NCI-H82 treated with DMSO at 0.1 percent for 48 hours (cell line): ENCODE measurements around the gene KSR2.
"Not testable (repeated sequence)": the region's sequence is repeated elsewhere in the genome, so short reads cannot be mapped to it uniquely, and the experiment has no call there.

Source experiments
- DNase-seq: peaks from one replicate; lab custom pipeline; 2025; ENCODE audit not compliant: unreplicated experiment; lab: John Stamatoyannopoulos, UW

Gene KSR2

DNA sequence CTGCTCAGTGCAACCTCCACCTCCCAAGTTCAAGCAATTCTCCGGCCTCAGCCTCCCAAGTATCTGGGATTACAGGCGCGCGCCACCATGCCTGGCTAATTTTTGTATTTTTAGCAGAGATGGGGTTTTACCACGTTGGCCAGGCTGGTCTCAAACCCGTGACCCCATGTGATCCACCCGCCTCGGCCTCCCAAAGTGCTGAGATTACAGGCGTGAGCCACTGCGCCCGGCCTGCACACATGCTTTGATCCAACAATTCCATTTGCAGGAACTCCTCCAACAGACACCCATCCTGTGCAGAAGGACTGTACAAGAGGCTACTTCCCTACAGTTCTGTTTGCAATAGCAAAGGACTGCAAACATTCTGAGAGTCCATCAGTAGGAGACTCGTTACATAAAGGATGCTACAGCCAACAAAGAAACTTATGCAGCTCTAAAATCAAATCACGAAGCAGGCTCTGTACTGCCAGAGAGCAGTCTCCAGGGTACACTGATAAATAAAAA lies 108.0 kb downstream of the KSR2 start:
- not testable (repeated sequence) for DNase-seq

DNA sequence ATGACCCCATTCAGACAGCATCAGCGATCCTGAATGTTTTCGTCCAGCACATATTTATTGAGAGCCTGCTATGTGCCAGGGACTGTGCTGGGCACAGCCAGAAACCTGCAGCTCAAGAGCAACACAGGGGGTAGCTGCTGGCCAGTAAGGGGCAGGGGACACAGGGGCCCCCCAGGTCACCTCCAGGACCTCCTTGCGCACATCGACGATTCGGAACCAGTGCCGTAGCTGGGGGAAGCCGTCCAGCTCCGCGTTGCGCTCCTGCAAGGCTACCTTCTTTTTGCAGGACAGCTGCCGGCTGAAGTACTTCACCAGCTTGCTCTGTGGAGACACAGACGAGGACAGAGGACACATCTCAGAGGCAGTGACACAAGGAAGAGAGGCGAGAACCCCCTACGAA lies 108.7 kb downstream of the KSR2 start:
- no peak for DNase-seq

DNA sequence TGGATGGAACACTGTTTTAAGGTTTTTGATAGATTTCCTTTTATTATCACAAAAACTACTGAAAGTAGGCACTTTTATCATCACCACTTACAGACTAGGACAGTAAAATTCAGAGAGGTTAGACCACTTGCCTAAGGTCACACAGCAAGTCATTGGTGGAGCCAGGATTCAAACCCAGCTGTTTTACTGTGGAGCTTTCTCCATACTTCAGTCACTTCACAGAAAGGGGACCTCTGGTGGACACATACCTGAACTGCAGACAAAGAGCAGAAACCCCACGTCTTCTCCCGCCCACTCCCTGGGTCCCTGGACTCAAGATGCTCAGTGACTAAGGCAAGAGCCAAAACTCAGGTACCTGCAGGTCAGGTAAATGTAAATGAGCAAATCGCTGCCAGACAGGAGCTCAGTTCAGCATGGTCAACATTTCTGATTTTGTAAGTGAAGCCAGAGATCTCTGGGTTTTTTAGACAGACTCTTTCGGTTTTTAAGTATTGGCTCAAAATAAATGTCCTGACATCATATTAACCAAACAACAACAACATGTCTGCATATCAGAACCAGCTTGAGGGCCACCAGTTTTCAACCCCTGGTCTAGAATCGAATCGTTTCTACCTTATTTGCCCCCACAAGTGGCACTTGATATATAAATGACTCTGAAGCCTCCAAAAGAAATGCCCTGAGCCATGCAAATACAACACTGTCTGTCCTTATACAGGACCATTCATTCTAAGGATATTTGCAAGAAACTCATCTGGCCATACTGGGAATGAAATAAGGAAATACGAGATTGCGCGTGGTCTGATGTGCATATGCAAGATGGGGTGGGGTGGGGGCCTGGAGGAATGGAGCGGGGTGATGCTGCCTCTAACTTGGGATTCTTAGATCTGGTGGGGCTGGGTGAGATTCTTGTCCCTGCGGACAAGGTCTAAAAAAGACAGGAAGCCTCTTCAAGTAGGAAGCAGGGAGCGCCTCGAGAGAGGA lies 110.9 kb downstream of the KSR2 start:
- peak; percentile 3 for DNase-seq

DNA sequence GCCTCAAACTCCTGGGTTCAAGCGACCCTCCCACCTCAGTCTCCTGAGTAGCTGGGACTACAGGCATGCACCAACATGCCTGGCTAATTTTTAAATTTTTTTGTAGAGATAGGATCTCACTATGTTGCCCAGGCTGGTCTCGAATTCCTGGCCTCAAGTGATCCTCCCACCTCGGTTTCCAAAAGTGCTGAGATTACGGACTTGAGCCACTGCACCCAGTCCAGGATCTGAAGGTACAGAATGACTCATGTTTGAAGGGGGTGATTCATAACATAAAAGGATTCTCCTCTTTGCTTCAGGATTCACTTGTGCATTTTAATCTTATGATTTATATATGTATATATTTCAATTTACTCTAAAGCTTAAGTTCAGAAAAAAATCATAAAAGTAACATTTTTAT lies 111.7 kb downstream of the KSR2 start:
- DNase-seq: not testable (repeated sequence)

DNA sequence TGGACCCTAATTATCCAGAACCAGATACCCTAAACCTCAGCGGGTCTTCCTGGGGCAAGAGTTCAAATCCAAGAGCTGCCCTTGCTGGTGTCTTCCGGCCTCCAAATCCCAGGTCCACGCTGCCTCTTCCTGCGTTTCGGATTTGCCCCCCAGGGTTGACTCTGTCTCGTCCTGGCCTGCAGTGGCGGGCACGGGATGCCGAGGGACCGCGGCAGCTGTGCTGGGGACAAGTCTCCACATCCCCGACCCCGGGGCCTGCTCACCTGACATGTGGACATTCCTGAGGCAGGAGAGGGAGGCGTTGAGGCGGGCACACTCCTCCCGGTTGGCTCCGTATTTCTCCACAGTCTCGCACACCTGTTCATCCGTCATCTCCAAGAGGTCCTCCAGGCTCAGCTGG lies 113.6 kb downstream of the KSR2 start:
- no peak for DNase-seq

DNA sequence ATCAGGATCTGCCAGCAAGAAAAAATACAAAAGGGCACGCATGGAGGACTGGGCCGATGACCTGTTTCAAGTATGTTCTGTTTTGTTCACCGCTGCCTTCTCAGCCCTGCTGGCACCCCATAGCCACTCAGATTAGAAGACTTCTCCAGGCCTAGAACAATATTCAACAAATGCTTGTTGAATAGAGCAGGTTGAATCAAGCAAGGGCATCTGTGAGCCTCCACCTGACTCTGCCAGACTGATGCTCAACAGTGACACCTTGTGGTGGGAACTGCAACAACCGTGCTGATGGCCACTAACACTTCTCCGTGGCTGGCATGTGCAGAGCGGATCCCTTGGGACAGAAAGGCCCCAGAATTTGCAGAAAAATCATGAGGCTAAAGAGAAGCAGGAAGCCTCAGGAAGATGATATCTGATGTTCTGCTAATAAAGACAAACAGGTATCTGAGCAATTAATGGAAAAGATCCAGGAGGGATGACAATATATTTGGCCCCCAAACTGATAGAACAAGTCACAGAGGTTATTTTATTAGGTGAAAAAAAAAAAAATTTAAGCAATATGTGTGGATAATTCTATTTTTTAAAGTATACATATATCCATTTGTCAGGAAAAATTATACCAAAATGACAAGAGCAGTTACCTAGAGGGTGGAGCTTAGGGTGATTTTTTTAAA lies 114.3 kb downstream of the KSR2 start:
- no peak for DNase-seq

DNA sequence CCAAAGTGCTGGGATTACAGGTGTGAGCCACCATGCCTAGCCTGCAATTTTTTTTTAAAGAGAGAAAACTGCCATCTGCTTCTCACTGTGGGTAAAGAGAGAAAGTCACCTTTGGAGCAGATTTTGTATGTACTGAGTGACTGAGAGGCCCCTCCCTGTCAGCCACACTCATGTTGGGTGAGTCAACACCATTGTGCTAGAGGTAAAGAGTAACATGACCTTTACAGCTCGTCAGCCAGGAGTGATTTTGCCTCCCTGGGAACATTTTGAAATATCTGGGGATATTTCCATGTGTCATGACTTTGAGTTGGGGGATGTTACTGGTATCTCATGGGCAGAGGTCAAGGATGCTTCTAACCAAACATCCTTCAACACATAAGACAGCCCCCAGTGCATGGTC lies 115.2 kb downstream of the KSR2 start:
- DNase-seq: no peak

DNA sequence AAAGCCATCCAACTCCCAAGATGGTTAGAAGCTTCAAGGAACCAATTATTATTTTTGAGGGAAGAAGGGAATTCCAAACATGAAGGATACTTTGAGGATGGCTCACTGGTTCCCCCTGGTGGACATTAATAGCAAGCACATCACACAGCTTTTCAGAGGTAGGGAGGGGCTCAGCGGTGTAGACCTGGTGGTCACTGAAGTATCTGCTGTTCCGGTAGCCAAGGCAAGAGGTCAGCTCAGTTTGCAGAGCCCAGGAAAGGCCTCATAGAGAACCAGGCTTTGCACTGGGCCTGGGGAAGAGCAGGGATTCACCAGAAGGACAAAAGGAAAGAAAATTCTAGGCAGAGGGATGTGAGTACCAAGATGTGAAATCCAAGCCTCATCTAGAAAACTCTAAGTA lies 118.7 kb downstream of the KSR2 start:
- DNase-seq: no peak

DNA sequence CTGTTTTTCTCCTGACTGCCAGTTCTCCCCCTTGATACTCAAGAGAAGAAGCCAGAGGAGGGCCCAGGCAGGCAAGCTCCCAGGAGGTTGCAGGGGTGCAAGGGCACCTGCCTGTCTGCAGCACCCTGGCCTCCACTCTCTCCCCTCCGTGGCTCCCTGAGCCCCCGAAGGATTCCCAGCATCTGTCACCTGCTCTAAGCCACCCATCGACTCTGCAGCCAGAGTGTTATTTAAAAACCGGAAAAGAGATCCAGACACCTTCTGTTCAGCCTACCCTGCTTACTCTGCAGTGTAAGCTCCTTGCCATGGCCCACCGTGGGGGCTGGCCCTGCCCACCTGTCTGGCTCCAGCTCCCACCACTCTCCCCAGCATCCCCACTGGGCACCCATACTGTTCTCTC lies 121.4 kb downstream of the KSR2 start:
- no peak for DNase-seq

DNA sequence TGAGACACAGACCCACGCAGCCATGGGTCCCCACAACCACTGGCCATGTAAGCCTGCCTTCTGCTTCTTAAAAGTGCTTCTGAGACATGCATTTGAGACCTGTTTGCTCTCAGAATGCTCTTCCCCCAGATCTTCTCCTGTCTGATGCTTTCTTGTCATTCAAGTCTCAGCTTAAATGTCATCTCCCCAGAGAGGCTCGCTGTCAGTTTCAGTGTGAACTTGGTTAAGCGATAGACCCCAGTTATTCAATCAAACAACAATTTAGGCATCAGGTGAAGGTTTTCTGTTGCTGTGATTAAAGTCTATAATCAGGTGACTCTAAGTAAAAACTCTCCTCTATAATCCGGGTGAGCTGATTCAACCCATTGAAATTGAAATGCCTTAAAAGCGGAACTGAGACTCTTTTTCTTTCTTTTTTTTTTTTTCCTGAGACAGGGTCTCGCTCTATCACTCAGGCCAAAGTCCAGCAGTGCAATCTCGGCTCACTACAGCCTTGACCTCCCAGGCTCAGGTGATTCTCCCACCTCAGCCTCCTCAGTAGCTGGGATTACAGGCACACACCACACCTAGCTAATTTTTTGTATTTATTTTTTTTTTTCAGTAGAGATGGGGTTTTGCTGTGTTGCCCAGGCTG lies 123.4 kb downstream of the KSR2 start:
- no peak for DNase-seq

DNA sequence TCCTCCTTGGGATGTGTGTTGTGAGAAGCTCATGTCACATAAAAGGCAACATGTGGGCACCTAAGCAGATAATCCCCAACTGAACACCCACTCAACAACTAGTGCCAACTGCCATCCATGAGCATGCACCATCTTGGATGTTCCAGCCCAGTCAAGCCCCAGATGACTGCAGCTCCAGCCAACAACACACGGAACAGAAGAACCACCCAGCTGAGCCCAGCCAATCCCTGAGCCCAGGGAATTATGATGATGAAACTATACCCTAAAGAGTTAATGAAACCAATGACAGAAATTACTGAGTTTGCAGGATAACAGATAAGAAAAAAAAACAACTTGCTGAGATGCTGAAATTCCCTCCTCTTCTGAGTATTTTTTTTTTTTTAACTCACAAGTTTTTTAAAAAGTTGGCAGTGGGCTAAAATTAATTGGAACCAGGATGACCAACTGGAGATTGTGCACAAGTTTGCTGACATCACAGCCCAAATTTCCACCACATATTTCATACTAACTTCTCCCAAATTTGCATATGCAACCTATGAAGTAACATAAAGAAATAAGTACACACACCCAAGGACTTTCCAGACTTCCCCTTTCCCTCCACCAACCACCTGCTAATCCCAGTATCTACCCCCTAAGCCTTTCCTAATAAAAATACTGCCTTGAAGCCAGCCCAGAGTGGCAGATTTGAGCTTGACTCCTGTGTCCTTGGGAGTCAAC lies 124.5 kb downstream of the KSR2 start:
- DNase-seq: no peak

DNA sequence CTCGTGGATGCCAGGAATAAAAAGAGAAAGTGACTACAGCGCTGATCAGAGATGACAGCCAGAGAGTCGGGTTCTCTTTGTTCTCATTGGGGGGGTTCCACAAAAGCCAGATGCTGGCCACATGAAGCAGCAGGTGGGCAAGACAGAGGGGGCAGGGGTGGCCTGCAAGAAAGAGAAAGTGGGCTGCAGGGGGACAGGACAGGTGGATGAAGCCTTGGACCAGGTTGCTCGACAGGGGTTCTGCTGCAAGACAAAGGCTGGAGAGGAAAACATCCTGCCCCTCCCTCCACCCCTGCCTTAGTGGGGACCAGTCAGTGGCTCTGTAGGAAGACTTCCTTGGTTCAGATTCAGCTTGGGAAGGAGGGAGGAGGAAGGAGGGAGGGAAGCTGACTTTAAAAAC lies 126.2 kb downstream of the KSR2 start:
- DNase-seq: no peak

DNA sequence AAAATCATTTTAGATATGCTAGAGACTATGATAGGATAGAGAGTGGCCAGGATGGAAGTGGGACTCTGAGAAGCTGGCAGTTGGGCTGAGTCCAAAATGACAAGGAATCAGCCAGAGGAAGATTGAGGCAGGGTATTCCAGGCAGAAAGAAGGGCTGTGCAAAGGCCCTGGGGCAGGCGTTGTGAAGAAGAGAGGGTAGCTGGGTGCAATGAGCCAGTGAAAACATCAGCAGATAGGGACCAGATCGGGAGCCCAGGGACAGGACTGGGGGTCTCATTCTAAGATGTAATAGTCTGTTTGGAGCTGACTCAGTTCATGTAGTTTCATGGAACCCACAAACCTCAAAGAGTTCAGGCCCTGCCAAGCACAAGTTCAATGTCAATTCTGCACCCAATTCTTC lies 126.6 kb downstream of the KSR2 start:
- DNase-seq: no peak

DNA sequence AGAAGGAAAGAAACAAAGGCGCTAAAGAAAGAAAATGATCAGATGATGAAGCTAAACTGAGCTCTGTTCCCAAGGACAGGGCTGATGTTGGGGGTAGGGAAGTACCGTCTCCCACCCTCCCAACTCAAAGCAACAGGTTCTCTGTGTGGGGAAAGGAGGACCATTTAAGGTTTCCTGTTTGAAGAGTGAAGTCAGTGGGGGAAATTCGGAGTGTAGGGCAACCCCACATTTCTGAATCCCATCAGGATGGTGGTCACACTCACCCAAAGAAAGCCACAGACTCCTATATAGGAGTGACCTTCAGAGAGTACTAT lies 131.1 kb downstream of the KSR2 start:
- DNase-seq: no peak

DNA sequence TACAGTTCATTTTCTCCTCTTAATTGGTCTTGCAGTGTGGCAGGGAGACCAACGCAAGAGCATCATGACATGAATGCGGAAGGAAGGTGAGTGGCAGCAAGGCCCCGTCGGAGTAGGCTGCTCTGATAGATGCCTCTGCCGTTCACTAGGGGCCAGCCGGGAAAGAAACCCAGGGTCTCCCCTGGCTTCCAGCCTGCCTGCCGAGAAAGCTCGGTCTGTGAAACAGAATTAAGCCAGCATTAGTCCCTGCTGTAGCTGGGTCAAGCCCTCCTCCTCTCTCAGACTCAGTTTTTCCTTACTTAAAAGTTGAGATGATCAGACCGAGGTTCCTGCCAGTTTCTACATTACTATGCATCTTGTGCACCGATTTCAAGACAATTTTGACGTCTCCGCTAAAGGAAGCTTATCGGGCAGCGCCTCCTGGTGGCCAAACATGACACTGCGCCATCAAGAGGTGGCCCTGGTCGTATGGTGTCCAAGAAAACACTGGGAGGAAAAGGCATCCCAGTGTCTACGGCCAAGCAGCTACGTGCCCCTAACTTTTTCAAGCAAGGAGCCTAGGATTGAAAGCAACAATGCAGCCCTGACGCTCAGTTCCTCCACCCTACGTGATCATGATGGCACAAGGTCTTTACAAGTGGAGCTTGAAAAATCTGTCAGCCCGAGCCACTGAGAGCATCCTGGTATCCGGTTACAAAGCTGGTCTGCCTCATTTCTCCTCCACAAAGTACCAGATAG lies 131.6 kb downstream of the KSR2 start:
- DNase-seq: no peak

DNA sequence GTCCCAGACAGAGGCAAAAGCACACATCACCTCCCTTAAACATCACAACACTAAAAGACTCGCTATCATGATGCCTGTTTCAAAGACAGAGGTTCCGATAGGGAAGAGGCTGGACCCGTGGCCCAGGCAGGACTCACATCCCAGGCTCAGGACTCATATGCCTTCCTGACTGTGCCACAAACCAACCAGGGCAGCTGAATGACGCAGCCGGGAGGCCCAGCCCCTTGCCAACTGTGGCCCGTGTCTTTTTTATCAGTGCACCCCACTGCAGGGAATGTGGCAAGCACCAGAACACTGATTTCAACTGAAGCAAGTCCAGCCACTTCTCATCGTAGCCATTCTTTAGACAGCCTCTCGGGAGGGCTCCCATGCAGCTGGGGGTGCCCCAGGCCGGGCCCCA lies 132.3 kb downstream of the KSR2 start:
- DNase-seq: no peak

DNA sequence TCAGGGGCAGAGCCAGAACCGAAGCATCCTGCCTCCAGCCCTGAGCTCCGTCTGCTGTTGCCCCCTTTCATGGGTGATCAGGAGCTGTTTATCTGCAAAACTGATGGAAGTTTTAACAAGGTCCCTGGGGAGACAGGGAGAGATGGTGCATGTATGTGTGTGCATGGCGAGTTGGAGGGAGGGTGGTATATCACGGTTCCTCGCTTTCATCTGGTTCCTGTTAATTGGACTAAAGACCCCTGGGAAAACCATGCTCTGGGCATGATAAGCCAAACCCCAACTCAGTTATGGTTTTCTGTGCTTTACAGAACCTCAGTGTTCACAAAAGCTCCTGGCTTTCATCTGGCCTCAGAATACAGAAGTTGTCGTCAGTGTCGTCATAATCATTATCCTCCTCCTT lies 133.6 kb downstream of the KSR2 start:
- DNase-seq: no peak

DNA sequence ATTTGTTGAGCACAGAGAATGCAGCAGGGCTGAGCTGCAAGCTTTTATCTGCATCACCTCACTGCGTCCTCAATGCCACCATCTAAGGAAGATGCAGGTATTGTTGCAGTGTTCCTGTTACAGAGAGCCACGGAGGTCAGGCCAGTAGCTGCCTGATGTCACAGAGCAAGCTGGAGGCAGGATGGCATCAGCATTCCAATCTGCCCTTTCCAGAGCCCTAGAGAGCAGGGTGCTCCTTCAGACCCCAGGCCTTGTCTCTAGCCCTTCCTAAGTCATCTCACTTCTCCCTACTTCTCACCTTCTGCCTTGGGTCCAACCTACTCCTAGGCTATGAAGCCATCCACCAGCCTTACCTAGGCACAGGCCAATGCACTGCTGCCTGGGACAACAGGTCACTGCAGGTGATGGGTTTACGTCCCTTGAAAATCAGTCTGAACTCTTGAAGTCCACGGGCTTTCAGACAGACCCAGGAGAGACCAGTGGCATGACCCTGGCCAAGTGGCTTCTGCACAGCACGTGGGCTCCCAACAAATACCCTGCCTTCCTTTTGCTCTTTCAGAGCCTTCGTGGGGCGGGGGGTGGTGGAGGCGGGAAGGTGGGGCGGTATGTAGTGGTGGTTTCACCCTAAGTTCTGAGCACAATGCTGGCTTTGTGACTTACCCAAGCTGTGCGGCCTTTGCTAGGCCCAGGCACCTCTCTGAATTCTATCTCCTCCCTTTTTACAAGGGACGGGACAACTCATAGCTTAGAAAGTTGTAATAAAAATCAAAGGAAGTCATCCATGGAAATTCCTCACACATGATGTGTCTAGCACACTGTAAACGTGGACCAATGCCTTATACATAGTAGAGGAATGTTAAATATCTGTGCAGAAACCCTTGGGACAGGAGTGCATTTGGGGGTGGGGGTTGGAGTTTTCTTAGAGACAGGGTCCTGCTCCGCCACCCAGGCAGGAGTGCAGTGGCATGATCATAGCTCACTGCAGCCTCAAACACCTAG lies 136.0 kb downstream of the KSR2 start:
- no peak for DNase-seq

DNA sequence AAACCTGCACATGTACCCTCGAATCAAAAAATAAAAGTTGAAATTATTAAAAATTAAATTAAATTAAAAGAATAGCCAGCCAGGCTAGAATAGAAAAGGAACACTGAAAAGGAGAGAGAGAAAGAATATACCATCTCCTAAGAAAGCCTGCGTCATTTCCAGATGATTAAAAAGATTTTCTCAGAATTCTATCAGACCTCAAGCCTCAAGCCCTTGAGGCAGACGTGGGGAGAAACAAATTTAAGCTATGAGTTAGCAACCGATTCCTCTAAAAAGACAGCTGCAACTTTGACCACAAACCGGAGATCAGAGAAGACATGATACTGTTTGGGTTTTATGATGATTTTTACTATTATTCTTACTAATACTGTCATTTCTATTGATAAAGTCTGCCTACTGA lies 138.3 kb downstream of the KSR2 start:
- no peak for DNase-seq
